ENCODE measurements around the gene CABLES1. TPM values are rescaled to one million over a fixed set of nuclear protein-coding genes. Genes with fewer than 3 reads are reported as not detected.

The CABLES1 gene
- total RNA-seq, 1 donor from 2014 or later, result 2.3 TPM

DNA sequence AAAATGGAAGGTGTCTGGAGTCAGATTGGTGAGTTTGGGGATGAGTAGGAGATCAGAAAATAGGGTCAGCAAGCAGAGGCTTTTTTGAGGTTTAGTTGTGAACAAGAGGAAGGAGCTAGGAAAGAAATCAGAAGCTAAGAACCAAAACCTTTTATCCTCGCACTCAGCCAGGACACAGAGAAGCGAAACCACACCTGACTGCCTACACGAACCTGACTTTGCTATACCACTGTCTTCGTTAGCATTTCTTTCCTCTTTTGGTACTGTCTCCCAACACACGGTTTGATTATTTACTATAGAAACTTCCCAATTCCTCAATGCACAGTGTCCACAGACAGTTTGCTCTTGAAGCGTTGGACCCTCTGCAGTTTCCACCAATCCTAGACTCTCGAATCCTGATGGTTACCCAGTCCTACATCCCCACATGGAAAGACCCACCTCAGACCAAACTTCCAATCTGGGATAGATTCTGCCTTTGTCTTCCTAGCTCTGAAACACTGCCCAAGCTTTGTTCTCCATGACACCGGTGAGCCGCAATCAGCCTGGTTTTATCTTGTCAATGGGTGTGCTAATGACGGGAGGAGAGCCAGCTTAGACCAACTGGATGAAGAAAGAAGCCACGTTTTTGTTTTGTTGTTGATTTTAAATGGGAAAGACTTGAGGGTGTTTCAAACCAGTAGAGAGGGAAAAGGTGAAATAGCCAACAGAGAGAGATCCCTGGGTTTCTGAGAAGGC, 137.4 kb downstream of the CABLES1 start:
- peaks cover 18% of the 10 kb centered on the region for H3K9me3 Mint-ChIP-seq
- H3K36me3 Mint-ChIP-seq (ENCODE audit: low read depth), result peaks cover 24% of the 10 kb centered on the region
- TF ChIP-seq, protein P1, sequence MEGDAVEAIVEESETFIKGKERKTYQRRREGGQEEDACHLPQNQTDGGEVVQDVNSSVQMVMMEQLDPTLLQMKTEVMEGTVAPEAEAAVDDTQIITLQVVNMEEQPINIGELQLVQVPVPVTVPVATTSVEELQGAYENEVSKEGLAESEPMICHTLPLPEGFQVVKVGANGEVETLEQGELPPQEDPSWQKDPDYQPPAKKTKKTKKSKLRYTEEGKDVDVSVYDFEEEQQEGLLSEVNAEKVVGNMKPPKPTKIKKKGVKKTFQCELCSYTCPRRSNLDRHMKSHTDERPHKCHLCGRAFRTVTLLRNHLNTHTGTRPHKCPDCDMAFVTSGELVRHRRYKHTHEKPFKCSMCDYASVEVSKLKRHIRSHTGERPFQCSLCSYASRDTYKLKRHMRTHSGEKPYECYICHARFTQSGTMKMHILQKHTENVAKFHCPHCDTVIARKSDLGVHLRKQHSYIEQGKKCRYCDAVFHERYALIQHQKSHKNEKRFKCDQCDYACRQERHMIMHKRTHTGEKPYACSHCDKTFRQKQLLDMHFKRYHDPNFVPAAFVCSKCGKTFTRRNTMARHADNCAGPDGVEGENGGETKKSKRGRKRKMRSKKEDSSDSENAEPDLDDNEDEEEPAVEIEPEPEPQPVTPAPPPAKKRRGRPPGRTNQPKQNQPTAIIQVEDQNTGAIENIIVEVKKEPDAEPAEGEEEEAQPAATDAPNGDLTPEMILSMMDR (conservative IDR thresholded peaks at IDR 0.05), result no peak
- H3K27me3 Mint-ChIP-seq (ENCODE audit: low read depth), result no peaks in the 10 kb centered on the region
- DNase-seq (ENCODE audit: low read depth, low spot score), result no peak
- no peak overlapping the region for H3K27ac Mint-ChIP-seq (ENCODE audit: unreplicated experiment)
- peaks cover 4% of the 10 kb centered on the region for H3K4me1 Mint-ChIP-seq
- no peak overlapping the region for H3K4me3 Mint-ChIP-seq

DNA sequence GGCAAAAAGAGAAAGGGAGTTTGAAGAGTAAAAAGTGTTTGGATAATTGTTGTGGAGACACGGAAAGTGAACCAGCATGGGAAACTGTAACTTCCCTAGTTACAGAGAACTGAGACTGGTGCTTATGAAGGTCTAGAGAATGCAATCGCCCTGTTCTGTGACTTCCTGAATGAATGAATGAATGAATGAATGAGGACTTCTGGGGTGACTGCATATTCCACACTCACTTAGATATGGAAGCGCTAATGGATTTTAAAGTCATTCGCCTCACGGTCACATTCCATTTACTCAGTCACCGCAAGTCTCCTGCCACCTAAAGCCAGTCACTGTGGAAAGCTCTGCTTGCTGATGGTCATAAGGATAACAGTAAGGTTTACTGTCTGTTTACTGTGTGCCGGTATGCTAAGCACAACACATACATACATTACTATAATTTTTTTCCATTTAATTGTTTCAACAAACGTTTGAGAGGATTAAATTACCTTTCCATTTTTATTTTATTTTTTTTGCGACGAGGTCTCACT, 138.2 kb downstream of the CABLES1 start:
- H3K9me3 Mint-ChIP-seq, result peaks cover 20% of the 10 kb centered on the region
- peaks cover 25% of the 10 kb centered on the region for H3K36me3 Mint-ChIP-seq (ENCODE audit: low read depth)
- no peak overlapping the region for H3K27ac Mint-ChIP-seq (ENCODE audit: unreplicated experiment)

DNA sequence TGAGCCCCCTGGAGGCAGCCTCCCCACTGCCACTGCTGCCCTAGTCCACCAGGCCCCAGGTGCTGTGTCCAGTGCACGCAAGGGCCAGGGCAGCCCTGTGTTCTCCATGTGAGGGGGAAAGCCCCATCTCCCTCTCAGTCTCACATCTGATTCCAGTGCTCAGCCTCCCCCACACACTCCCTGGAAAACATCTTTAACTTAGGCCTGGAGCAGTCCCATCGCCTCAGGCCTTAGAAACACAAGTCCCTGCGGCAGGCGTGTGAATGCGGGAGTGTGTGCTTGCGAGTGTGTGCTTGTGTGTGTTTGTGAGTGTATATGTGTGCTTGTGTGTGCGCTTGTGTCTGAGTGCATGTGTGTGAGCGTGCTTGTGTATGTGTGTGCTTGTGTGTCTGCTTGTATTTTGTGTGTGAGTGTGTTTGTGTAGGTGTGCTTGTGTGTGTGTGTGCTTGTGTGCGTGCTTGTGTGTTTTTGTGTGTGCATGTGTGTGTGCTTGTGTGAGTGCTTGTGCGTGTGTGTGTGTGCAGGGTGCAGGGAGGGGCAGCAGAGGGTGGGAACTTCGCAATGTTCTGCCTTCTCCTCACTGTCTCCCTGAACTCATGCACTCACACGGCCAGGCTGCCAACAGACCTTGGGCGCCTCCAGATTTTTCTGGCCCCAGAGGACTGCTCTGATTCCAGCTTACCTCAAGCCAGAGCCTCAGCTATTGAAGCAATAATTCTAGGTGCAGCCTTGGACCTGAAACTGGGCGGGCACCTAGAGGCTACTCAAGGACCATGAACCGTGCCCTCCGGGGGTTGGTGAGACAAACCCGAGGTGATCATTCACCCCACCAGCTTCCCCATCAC, 139.6 kb downstream of the CABLES1 start:
- Mint-ChIP-seq H3K4me3 (no peak overlapping the region), H3K27me3 (ENCODE audit: low read depth) (no peaks in the 10 kb centered on the region), H3K36me3 (ENCODE audit: low read depth) (peaks cover 20% of the 10 kb centered on the region), H3K9me3 (peaks cover 13% of the 10 kb centered on the region), H3K4me1 (peaks cover 4% of the 10 kb centered on the region), H3K27ac (ENCODE audit: unreplicated experiment) (peak overlapping the region; percentile 28)
- TF ChIP-seq, protein P1 (conservative IDR thresholded peaks at IDR 0.05), result no peak
- no peak for DNase-seq (ENCODE audit: low read depth, low spot score)

More for the DNA sequence above, 138.2 kb downstream of the CABLES1 start:
- H3K4me3 Mint-ChIP-seq, result no peak overlapping the region
- TF ChIP-seq, protein P1 (conservative IDR thresholded peaks at IDR 0.05), result no peak
- DNase-seq (ENCODE audit: low read depth, low spot score), result no peak
- no peaks in the 10 kb centered on the region for H3K27me3 Mint-ChIP-seq (ENCODE audit: low read depth)
- H3K4me1 Mint-ChIP-seq, result peaks cover 4% of the 10 kb centered on the region

DNA sequence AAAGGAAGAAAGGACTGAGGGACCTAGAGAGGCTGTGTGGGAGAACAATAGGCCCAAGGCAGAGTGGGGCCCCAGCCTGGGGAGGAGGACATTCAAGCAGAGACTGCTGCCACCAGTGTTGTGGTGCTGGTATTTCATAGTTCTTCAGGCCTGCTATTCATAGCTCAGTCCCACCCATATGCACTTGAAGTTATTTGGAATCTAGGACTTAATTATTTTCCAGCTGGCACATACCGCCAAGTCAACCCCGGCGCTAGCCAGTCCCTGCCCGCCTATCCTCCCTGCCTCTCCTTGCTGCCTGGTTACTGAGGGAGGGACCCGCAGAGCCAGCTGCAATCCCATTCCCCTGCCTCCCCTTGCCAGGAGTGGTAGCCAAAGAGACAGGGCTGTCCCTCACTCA, 141.2 kb downstream of the CABLES1 start:
- Mint-ChIP-seq H3K4me1 (peaks cover 4% of the 10 kb centered on the region), H3K9me3 (peaks cover 8% of the 10 kb centered on the region), H3K27me3 (ENCODE audit: low read depth) (no peaks in the 10 kb centered on the region), H3K36me3 (ENCODE audit: low read depth) (peaks cover 13% of the 10 kb centered on the region), H3K27ac (ENCODE audit: unreplicated experiment) (no peak overlapping the region), H3K4me3 (no peak overlapping the region)
- DNase-seq (ENCODE audit: low read depth, low spot score), result no peak
- TF ChIP-seq, protein P1 (conservative IDR thresholded peaks at IDR 0.05), result no peak

DNA sequence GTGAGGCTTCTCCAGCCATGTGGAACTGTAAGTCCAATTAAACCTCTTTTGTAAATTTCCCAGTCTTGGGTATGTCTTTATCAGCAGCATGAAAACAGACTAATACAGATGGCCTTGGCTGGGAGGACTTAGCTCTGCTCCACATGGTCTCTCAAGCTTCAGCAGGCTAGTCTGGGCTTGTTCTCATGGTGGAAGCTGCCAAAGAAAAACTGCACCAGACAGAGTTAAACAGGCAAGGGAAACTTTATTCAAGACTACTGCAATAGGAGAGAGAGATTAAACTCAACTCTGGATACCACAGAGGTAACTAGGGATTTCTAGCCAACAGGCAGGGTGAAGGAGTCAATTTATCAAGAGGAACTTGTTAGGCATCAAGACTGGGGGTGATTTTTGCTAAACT, 142.1 kb downstream of the CABLES1 start:
- DNase-seq (ENCODE audit: low read depth, low spot score), result no peak
- no peak overlapping the region for H3K27ac Mint-ChIP-seq (ENCODE audit: unreplicated experiment)
- H3K36me3 Mint-ChIP-seq (ENCODE audit: low read depth), result peaks cover 12% of the 10 kb centered on the region
- H3K27me3 Mint-ChIP-seq (ENCODE audit: low read depth), result no peaks in the 10 kb centered on the region
- H3K4me3 Mint-ChIP-seq, result no peak overlapping the region
- peaks cover 8% of the 10 kb centered on the region for H3K9me3 Mint-ChIP-seq
- peaks cover 10% of the 10 kb centered on the region for H3K4me1 Mint-ChIP-seq
- TF ChIP-seq, protein P1 (conservative IDR thresholded peaks at IDR 0.05), result no peak

Data from neural crest cell (in vitro differentiated cells).